HepG2 (cell line): ENCODE results near the gene ECM1. TPM values are rescaled to one million over a fixed set of nuclear protein-coding genes. Genes with fewer than 3 reads are reported as not detected.

Experiments
- AGO2 ChIP-seq: fragments of 200-400 bp; formaldehyde crosslinking; optimal IDR thresholded peaks from 2 replicates; pipeline ENCODE3; 2017; ENCODE audit warnings: mild to moderate bottlenecking, low read depth, low read length, moderate library complexity
- ASH2L ChIP-seq: fragments of 300-600, 200-600 bp; sonication (generic); IDR thresholded peaks from 2 replicates; pipeline ENCODE4 v1.7.0; 2017; ENCODE audit warnings: low read depth, mild to moderate bottlenecking, moderate library complexity, mixed read lengths, low read length; ENCODE audit not compliant: insufficient read length
- CEBPB ChIP-seq: IDR thresholded peaks from 2 replicates; pipeline ENCODE4 v1.6.1; 2011; ENCODE audit warnings: low read depth, low read length, improper control_type of control experiment, borderline replicate concordance
- ETS1 ChIP-seq: sonication (generic); formaldehyde crosslinking; IDR thresholded peaks from 2 replicates; pipeline ENCODE4 v1.4.0; 2020; ENCODE audit warnings: missing genetic modification reagents
- HES4 ChIP-seq: sonication (generic); formaldehyde crosslinking; IDR thresholded peaks from 2 replicates; pipeline ENCODE4 v1.9.0; 2021; ENCODE audit warnings: mild to moderate bottlenecking, missing genetic modification reagents, borderline replicate concordance
- HNRNPLL ChIP-seq: fragments of 200-400 bp; formaldehyde crosslinking; IDR thresholded peaks from 2 replicates; pipeline ENCODE4 v1.6.1; 2017; ENCODE audit warnings: mild to moderate bottlenecking, low read depth, low read length; ENCODE audit not compliant: poor library complexity, severe bottlenecking
- HOXA3 ChIP-seq: sonication (generic); formaldehyde crosslinking; IDR thresholded peaks from 2 replicates; pipeline ENCODE4 v1.5.0; 2020; ENCODE audit warnings: missing genetic modification reagents
- HOXA9 ChIP-seq: sonication (generic); formaldehyde crosslinking; IDR thresholded peaks from 2 replicates; pipeline ENCODE4 v1.8.1; 2022; ENCODE audit warnings: missing genetic modification reagents, mild to moderate bottlenecking, moderate library complexity, borderline replicate concordance
- KMT2B ChIP-seq: IDR thresholded peaks from 2 replicates; pipeline ENCODE4 v1.6.1; 2016; ENCODE audit warnings: missing genetic modification reagents, missing compliant biosample characterization
- MYC ChIP-seq: sonication (generic); formaldehyde crosslinking; IDR thresholded peaks from 2 replicates; pipeline ENCODE4 v1.9.0; 2021; ENCODE audit warnings: missing genetic modification reagents, borderline replicate concordance
- MYPOP ChIP-seq: sonication (generic); formaldehyde crosslinking; IDR thresholded peaks from 2 replicates; pipeline ENCODE4 v1.8.1; 2023; ENCODE audit warnings: mild to moderate bottlenecking, moderate library complexity, missing genetic modification reagents
- NKX3-1 ChIP-seq: sonication (generic); formaldehyde crosslinking; IDR thresholded peaks from 2 replicates; pipeline ENCODE4 v1.5.0; 2020; ENCODE audit warnings: missing genetic modification reagents
- RFXAP ChIP-seq: sonication (generic); formaldehyde crosslinking; IDR thresholded peaks from 2 replicates; pipeline ENCODE4 v1.4.0; 2020; ENCODE audit warnings: missing genetic modification reagents, borderline replicate concordance
- SRY ChIP-seq: sonication (generic); formaldehyde crosslinking; IDR thresholded peaks from 2 replicates; pipeline ENCODE4 v1.8.0; 2022; ENCODE audit warnings: mild to moderate bottlenecking, missing genetic modification reagents
- XRCC5 ChIP-seq: fragments of 200-400 bp; formaldehyde crosslinking; optimal IDR thresholded peaks from 2 replicates; pipeline ENCODE3; 2017; ENCODE audit warnings: mild to moderate bottlenecking, low read length
- ZBTB42 ChIP-seq: sonication (generic); formaldehyde crosslinking; IDR thresholded peaks from 2 replicates; pipeline ENCODE4 v1.5.0; 2020; ENCODE audit warnings: mild to moderate bottlenecking, missing genetic modification reagents
- ZNF335 ChIP-seq: sonication (generic); formaldehyde crosslinking; IDR thresholded peaks from 2 replicates; pipeline ENCODE4 v1.4.0; 2020; ENCODE audit warnings: missing genetic modification reagents
- ZNF598 ChIP-seq: sonication (generic); formaldehyde crosslinking; IDR thresholded peaks from 2 replicates; pipeline ENCODE4 v1.5.1; 2020; ENCODE audit warnings: mild to moderate bottlenecking, missing genetic modification reagents, borderline replicate concordance
- ZNF703 ChIP-seq: sonication (generic); formaldehyde crosslinking; IDR thresholded peaks from 2 replicates; pipeline ENCODE4 v1.5.1; 2020; ENCODE audit warnings: missing genetic modification reagents, mild to moderate bottlenecking, moderate library complexity, borderline replicate concordance
- ZNF709 ChIP-seq: sonication (generic); formaldehyde crosslinking; IDR thresholded peaks from 2 replicates; pipeline ENCODE4 v1.5.0; 2020; ENCODE audit warnings: mild to moderate bottlenecking, missing genetic modification reagents
- ZSCAN25 ChIP-seq: sonication (generic); formaldehyde crosslinking; IDR thresholded peaks from 2 replicates; pipeline ENCODE4 v1.8.0; 2022; ENCODE audit warnings: mild to moderate bottlenecking, missing genetic modification reagents
- ZXDC ChIP-seq: sonication (generic); formaldehyde crosslinking; IDR thresholded peaks from 2 replicates; pipeline ENCODE4 v1.5.0; 2020; ENCODE audit warnings: mild to moderate bottlenecking, missing genetic modification reagents
- polyA plus RNA-seq, 8 experiments: library from polyadenylated mRNA; depleted of rRNA in 3 of 8; stranded (reverse) in 7 of 8; unstranded in 1 of 8; fragments of >200 nt; fragmentation: Illumina TruSeq in 4 of 8; extraction: Trizol in 4 of 8; gene quantifications; 2 replicates each; pipeline versions ENCODE4 v1.2.1 to v1.2.3, GENCODE V29; 2011 to 2016; ENCODE audit warnings: low read depth in 4 of 8, missing spikeins in 1 of 8, mixed read lengths in 1 of 8; ENCODE audit not compliant: insufficient read depth in 1 of 8
- total RNA-seq, 5 experiments: library from RNA; depleted of rRNA; stranded (reverse); fragments of >200 nt; fragmentation: Illumina TruSeq; extraction: Trizol; gene quantifications; 2 replicates each; pipeline ENCODE4 v1.2.3, GENCODE V29; 2016; ENCODE audit warnings: low read depth in 1 of 5

ECM1 gene
- total and polyA plus RNA-seq, 2 of the 13 experiments (the other 11 are each of a cell fraction or from before 2014, with no cell fraction given), result 0.42 to 1.0 TPM

- TF ChIP-seq ZNF598 (CRISPR knock-in tag) (no peak), XRCC5 (peak; percentile 31), ZNF703 (0 out of 2 replicates have a peak, but pooled peaks have one; percentile 46), HOXA3 (CRISPR knock-in tag) (peak; percentile 69), RFXAP (CRISPR knock-in tag) (0 out of 2 replicates have a peak, but pooled peaks have one; percentile 41), ZNF335 (no peak), HES4 (peak; percentile 45; the same call in 1 of the 2 replicates), ZBTB42 (CRISPR knock-in tag) (0 out of 2 replicates have a peak, but pooled peaks have one; percentile 46), SRY (peak; percentile 55), HNRNPLL (peak; percentile 86), KMT2B (no peak; the same call in 1 of the 2 replicates), MYPOP (peak; percentile 65; the same call in 1 of the 2 replicates), CEBPB (peak; percentile 47; the same call in 1 of the 2 replicates), ZSCAN25 (CRISPR knock-in tag) (0 out of 2 replicates have a peak, but pooled peaks have one; percentile 62), MYC (peak; percentile 83), AGO2 (peak; percentile 48), NKX3-1 (CRISPR knock-in tag) (0 out of 2 replicates have a peak, but pooled peaks have one; percentile 79), ETS1 (peak; percentile 48; the same call in 1 of the 2 replicates), ASH2L (peak; percentile 37), ZXDC (CRISPR knock-in tag) (no peak), ZNF709 (CRISPR knock-in tag) (peak; percentile 40; the same call in 1 of the 2 replicates), HOXA9 (peak; percentile 52; the same call in 1 of the 2 replicates)
These were observed 41.0 kb downstream of the ECM1 start, which contains the start of gene ADAMTSL4 (continued) for GRCh38 chr1:150548632-150549495.
